Stimulated activated CD8-positive, alpha-beta memory T cell treated with anti-CD3 and anti-CD28 coated beads, Interleukin-12 subunit alpha, Interleukin-12 subunit beta, amount 100 ng/mL, for 4 hours (primary cell): ENCODE results near the gene SPOCK2.

Experiments used
- DNase-seq: peaks from one replicate; pipeline ENCODE4 v3.0.0-alpha.2; 2020; ENCODE audit warnings: low read depth

SPOCK2 gene

DNA sequence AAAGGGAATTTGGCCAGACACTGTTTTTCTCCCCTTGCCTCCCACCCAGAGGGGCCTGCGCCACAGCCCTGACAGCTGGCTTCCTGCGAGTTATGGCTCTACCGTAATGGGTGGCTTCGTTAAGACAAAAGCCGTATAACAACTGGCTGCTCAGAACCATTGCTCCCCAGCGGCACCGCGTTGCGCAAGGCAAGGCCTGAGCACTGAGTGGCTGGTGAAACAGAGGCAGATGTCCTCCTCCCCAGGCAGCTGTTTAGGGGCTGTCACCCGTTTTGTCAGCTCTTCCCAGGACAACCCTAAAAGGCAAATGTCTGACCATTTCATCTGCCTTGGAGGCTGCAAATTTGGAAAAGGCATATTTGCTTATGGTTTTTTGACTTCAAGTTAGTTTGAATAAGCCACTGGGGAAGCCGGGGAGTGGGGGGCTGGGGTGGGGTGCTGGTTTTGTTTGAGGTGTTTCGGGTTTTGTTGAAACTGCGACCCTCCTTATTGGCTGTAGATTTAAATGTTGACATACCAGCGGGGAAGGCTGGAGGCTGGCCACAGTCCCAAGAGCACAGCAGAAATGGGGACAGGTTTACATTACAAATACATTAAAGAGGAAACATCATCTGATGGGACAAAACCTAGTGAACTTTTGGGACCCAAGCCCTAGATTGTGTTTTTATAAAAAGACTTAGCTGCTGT is 681 bp upstream of the SPOCK2 start:
- DNase-seq: no peak

- DNase-seq: peak; percentile 27
Observed at GRCh38 chr10:72087392-72087968, 871 bp downstream of the SPOCK2 start.

DNA sequence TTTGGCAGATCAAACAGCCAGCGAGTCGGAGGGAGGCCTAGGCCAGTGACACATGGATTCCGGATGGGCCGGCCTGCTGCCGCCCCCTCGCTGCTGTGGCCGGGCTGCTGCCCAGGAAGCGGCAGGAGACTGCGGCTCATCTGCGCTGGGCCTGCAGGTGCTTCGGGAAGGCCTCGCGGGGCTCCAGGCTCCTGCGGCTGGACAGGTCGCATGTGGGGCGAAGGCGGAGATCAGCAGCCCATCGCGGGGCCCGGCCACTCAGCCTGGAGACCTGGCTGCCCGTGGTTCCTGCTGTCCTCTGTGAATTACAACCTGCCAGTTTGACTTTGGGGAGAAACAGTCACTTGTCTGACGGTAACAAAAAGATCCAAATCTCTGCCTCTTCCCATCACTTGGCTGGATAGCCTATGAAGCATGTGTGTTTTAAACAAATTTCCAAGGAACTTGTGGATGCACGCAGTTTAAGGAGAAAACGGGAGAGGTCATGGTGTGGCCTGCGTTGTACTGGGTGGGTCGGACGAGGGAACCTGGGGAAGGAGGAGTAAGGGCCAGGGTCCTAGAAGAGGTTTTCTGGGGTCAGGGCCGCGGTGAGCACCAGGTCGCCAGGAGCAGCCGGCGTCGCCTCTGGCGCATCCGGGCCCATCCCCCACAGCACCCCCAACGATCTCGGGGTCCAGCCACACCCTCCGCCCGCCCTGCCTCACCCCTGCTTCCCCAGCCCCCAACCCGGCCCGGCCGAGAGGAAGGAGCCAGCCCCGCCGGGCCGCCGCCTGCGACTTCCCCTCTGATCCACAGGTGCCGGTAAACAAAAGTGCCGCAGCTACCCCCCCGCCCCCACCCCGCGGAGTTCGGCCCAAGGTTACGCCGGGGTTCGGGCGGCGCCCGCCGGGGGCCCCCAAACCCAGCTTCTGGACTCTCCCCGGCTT is 1.6 kb downstream of the SPOCK2 start:
- peak; percentile 39 for DNase-seq

DNA sequence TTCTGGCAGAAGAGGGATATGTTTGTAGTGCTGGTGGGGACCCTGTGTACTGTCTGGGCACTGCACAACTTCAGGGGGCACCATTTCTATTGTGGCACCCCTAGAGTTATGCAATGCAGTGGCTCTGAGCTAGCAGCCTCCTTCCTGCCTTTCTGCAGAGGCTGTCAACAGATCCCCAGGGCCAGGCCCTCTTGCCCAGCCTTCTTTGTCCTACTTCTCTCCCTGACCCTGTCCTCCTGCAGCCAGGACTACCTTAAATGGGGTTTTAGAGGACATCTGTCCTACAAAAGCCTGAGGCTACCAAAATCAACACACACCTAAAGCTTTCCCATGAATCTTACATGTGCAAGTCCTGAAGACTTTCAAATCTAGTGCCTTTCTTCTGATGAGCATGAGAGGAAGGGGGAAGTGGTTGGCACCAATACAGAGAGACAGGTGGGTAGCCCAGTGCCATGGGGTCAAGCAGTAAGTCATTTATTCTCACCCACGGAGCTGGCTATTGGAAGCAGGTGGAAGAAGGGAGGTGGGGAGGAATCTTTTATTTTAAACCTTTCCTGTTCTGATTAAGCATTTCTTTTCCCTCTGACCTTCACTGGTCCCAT is 2.4 kb downstream of the SPOCK2 start:
- DNase-seq: no peak

GRCh38 chr10:72085166-72085565 is 3.2 kb downstream of the SPOCK2 start:
- no peak for DNase-seq

DNA sequence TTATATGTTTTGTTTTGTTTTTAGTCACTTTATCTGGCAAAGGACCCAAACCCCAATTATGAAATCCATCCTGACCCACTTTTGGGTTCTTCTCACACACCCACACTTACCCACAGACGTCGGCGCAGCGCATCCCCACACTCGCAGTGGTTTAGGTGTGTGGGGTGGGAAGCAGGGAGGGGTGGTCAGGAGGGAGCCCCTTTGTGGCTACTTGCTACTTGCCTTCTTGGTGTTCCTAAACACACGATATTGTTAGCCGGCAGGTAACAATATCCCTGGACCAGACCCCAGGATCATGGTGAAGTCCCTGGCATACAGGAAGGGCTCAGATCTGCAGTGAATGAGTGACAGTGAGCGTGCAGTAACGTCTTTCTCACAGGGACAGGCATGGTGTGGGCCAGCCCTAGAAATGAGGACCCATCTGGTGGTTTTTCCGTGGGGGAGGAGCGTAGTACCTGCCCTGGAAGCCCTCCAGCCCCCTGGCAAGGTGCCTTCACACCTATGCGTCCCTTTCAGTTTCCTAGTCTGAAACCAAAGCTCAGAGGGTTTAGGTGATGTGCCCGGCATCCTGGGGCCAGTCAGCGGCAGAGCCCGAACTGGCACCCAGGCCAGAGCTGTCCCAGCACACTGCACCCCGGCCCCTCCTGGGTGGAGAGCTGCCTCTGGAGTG is 4.4 kb downstream of the SPOCK2 start:
- DNase-seq: peak; percentile 38

DNA sequence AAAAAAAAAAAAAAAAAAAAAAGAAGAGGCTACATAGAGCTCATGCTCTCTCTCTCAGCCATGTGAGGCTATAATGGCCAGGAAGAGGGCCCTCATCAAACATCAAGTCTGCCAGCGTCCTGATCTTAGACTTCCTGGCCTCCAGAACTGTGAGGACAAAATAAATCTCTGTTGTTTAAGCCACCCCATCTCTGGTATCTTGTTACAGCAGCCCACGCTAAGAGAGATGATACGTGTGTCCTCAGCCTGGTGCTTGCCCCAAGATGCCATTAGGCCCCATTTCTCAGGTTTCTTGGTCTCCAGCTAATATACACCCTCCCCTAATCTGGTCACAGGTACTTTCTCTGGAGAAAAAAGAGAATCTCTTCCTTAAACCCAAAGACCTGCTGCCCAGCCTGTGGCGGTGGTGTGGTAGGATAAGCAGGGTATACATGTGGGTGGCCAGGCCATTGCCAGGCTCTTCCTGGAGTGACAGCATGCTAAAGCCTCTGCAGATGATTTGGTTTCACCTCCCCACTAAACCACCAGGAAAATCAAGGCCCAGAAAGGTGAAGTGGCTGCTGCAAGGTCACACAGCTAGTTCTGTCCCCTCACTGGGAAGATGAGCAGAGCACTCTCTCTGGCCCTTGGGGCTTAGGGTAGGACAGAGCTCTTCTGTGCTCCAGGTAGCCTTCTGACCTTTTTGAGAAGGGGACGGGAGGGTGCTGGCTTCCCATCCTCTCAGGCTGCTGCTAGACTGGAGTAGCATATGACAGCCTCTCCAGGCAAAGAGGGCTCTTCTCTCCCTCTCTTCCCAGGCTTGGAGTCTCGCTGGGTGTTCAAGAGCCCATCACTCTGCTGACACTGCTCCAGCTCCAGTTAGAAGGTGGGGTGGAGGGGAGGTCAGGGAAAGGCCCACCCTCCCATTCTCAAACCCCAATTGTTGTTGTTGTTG is 5.2 kb downstream of the SPOCK2 start:
- DNase-seq: no peak

GRCh38 chr10:72081772-72082590 is 6.4 kb downstream of the SPOCK2 start:
- DNase-seq: no peak

GRCh38 chr10:72081210-72081609 is 7.1 kb downstream of the SPOCK2 start:
- no peak for DNase-seq

GRCh38 chr10:72080042-72080975 is 8.0 kb downstream of the SPOCK2 start:
- DNase-seq: no peak

DNA sequence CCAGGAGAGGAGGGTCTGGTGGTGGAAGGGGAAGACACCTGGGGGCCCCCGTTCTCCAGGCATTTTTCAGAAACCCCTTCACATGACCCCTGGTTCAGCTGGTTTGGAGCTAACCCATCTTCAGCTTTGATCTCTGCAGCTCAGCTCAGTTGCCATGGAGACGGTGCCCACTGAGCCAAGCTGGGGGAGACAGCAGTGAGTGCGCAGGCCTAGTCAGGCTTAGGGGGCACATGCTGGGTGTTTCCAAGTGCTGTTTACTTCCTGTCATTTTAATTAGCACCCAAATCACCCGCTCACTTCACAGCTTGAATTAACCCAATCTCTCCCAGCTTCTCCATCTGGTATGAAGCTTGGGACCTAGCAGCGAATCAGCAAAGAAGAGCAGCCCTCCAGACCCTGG is 9.0 kb downstream of the SPOCK2 start:
- peak; percentile 56 for DNase-seq

DNA sequence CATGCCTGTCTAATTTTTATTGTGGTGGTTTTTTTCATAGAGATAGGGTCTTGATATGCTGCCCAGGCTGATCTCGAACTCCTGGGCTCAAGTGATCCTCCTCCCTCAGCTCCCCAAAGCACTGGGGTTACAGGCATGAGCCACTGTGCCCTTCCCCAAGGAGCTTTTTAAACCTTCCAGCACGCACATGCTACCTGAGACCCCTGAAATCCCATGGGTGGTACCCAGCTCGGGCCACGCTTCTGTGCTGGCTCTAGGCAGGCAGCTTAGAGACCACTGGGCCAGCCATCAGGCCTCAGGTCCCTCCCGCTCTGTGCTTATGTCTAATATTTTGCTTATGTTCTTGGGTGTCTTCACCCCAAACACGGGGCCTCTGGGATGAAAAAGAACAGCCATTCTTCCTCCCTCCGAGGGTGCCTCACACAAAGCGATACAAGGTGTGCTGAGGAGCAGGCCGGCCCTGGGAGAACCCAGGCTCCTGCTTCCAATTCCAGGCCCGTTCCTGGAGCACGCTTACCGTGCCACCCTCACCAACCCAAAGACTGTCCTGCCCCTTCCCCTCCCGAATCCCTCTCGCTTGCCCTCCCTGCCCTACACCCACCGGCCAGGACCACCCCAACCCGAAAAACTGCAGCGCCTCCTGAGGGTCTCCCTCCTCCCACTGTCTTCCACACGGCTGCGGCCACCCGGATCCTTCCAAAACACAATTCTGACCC is 10.9 kb downstream of the SPOCK2 start:
- DNase-seq: no peak

DNA sequence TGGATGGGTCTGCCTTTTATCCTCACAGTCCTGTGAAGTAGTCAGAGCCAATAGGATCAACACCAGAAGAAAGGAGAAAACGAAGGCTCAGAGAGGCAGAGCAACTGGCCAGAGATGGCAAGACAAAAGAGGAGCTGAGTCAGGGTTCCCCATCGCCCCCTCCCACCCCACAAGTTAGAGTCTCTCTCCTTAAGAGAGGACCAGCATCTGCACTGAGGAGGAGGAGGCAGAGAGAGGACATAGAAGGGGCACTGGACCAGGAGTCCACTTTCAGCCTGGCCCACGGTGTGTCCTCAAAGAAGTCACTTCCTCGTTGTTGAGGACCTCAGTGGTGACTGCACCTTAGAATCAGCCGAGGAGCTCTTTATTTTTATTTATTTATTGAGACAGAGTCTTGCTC is 11.6 kb downstream of the SPOCK2 start:
- no peak for DNase-seq

DNA sequence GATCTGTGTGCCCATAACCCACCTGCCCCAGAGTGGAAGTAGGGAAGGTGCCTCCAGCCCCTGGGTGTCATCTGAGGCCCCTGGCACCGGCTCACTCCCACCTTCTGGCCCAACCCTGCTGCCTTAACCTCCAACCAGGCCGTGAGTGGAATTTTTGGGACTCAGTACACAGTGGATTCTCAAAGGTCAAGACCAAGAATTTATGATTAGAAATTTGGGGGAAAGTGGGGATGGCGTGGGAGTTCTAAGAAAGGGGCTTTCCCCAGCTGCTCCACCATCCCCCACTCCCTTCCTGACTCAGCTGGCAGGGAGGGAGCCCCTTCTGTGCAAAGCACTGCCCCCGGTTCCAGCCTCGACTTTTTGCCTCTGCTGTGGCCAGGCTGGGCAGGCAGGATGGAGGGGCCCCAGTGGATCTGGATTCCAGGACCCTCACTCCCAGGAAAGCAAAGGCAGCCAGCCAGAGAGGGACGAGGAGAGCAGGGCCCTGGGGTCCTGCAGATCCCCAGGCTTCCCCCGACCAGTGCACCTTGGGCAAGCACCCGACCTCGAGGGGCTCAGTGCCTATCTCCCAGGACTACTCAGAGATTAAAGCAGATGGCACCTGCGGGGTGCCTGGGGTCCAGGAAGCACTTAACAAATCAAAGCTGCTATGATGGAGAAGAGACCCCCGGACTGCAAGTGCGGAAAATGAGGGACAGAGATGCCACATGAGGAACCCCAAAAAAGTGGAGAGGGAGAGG is 12.8 kb downstream of the SPOCK2 start:
- DNase-seq: no peak

GRCh38 chr10:72074574-72075375 is 13.6 kb downstream of the SPOCK2 start:
- DNase-seq: no peak

- no peak for DNase-seq
Observed at GRCh38 chr10:72073708-72074573, 14.4 kb downstream of the SPOCK2 start.
